Prostate gland (tissue), 2 donors: Measurements from ENCODE around the gene WNK3. TPM values are rescaled to one million over a fixed set of nuclear protein-coding genes. Genes with fewer than 3 reads are reported as not detected.
"Not testable (repeated sequence)": the region's sequence is repeated elsewhere in the genome, so short reads cannot be mapped to it uniquely, and the experiment has no call there.

ENCODE experiments used
- DNase-seq: peaks from one replicate; pipeline ENCODE4 v3.0.0-alpha.2; 2019; ENCODE audit warnings: low spot score
- H3K27ac ChIP-seq, 2 donors: fragments of 200-600 bp; sonication (generic); 2 replicates each; pipeline ENCODE4 v1.5.1; 2017 to 2019
- H3K27me3 ChIP-seq: fragments of 200-600 bp; sonication (generic); replicated peaks from 2 replicates; pipeline ENCODE4 v1.5.1; 2019; ENCODE audit not compliant: insufficient read depth
- H3K36me3 ChIP-seq, 2 donors: fragments of 200-600 bp; sonication (generic); 1 replicate in 1 of 2; 2 replicates in 1 of 2; pipeline versions ENCODE4 v1.5.1 to v1.8.1; 2017 to 2019
- H3K4me1 ChIP-seq: fragments of 200-600 bp; sonication (generic); replicated peaks from 2 replicates; pipeline ENCODE4 v1.5.1; 2019
- H3K4me3 ChIP-seq, 2 donors: fragments of 200-600 bp; sonication (generic); 2 replicates each; pipeline ENCODE4 v1.5.1; 2017 to 2019
- H3K9me3 ChIP-seq: fragments of 200-600 bp; sonication (generic); 2 replicates; pipeline ENCODE4 v1.5.1; 2017
- CTCF ChIP-seq, 4 experiments: fragments of 200-600 bp in 2 of 4; fragments of 450-650 bp in 2 of 4; sonication (generic) in 2 of 4; IDR thresholded peaks; 1 replicate in 3 of 4; 2 replicates in 1 of 4; pipeline ENCODE4 v1.5.1; 2016 to 2019; ENCODE audit warnings: antibody characterized with exemption in 4 of 4, mild to moderate bottlenecking in 2 of 4, moderate library complexity in 2 of 4
- POLR2A ChIP-seq: fragments of 450-650 bp; IDR thresholded peaks from one replicate; pipeline ENCODE4 v1.6.1; 2016; ENCODE audit warnings: antibody characterized with exemption, mild to moderate bottlenecking
- POLR2AphosphoS5 ChIP-seq: sonication (generic); formaldehyde crosslinking; IDR thresholded peaks from one replicate; pipeline ENCODE4 v1.6.1; 2017; ENCODE audit warnings: antibody characterized with exemption
- WGBS: methylation state at CpG from one replicate; pipeline ENCODE4 v1.1.5; 2018; 5-methylcytosine and 5-hydroxymethylcytosine counted together
- intact Hi-C: fragments of 100-400 bp; cut with DNase I; formaldehyde crosslinking; loops from one replicate; pipeline ENCODE4 v1.14.2; 2022
- total RNA-seq, 2 donors: library from RNA; depleted of rRNA; stranded (reverse); fragments of >200 nt; gene quantifications; one replicate each; pipeline ENCODE4 v1.1.0, GENCODE V29; 2016

Gene WNK3
- total RNA-seq, 2 donors from 2014 or later: 2.4 to 60.3 TPM

DNA sequence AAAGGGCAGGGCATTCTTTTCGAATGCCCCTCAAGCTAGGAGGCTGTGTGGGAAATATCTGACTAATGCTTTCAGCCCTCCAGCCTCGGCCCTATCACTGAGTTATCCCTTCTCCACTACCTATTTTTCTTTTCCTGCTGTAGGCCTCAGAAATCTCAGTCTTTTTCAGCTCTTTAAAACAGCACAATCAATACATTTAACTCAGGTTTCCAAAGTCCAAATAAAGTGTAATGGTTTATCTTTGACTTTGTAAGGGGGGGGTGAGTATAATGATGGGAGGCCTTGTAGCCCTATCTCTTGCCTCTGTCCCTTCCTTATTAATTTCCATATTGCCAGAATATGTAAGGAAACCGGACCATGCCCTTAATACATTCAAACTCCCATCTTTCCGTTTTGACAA is 1.6 kb upstream of the WNK3 start:
- Histone ChIP-seq H3K27ac (no peak overlapping the region), H3K4me3 (no peak overlapping the region), H3K4me1 (no peaks in the 10 kb centered on the region), H3K27me3 (no peaks in the 10 kb centered on the region), H3K9me3 (no peaks in the 10 kb centered on the region), H3K36me3 (no peaks in the 10 kb centered on the region)
- TF ChIP-seq POLR2AphosphoS5 (no peak), POLR2A (no peak), CTCF (IDR thresholded peaks at IDR 0.05) (no peak)
- 87% methylated on average over 4 of the region's 4 CpGs for WGBS
- no peak for DNase-seq
- intact Hi-C loops: no loop called here

- peak; percentile 19 for DNase-seq
- 2% methylated on average over 42 of the region's 54 CpGs for WGBS
- Histone ChIP-seq H3K27me3 (no peaks in the 10 kb centered on the region), H3K9me3 (no peaks in the 10 kb centered on the region), H3K36me3 (no peaks in the 10 kb centered on the region), H3K4me1 (no peaks in the 10 kb centered on the region), H3K27ac (peak overlapping the region; percentile 66 to 72), H3K4me3 (peak overlapping the region; percentile 37 to 45)
- intact Hi-C loops: no loop called here
- TF ChIP-seq CTCF (IDR thresholded peaks at IDR 0.05): no peak
- no peak for TF ChIP-seq POLR2A
- TF ChIP-seq POLR2AphosphoS5: no peak
Measured at GRCh38 chrX:54358424-54359211, 772 bp upstream of the WNK3 start.

DNA sequence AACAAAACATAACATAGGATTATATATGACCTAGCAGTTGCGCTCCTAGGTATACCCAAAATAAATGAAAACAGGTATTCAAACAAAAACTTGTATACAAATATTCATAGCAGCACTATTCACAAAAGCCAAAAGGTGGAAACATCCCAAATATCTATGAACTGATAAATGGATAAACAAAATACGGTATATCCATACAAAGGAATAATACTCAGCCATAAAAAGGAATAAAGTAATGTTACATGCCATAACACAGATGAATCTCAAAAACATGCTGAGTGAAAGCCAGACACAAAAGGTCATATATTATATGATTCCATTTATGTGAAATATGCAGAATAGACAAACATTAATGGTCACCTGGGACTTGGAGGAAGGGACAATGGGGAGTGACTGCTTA is 5.2 kb downstream of the WNK3 start:
- Histone ChIP-seq H3K4me3 (no peak overlapping the region), H3K4me1 (no peaks in the 10 kb centered on the region), H3K27ac (no peak overlapping the region), H3K27me3 (no peaks in the 10 kb centered on the region), H3K36me3 (no peaks in the 10 kb centered on the region), H3K9me3 (no peaks in the 10 kb centered on the region)
- intact Hi-C loops: no loop called here
- TF ChIP-seq CTCF (IDR thresholded peaks at IDR 0.05) (no peak), POLR2A (no peak), POLR2AphosphoS5 (no peak)
- DNase-seq: no peak
- WGBS: 100% methylated on average over 2 of the region's 2 CpGs

GRCh38 chrX:54337383-54337782 is 20.5 kb downstream of the WNK3 start:
- H3K4me3 ChIP-seq, intact Hi-C loops, H3K4me1 ChIP-seq, H3K27me3 ChIP-seq, H3K9me3 ChIP-seq, H3K36me3 ChIP-seq, H3K27ac ChIP-seq, DNase-seq: not testable (repeated sequence)
- WGBS: 97% methylated on average over 10 of the region's 10 CpGs

- Histone ChIP-seq H3K4me3 (no peak overlapping the region), H3K9me3 (no peaks in the 10 kb centered on the region), H3K36me3 (no peaks in the 10 kb centered on the region), H3K27ac (no peak overlapping the region), H3K4me1 (no peaks in the 10 kb centered on the region), H3K27me3 (no peaks in the 10 kb centered on the region)
- DNase-seq: no peak
- TF ChIP-seq POLR2AphosphoS5 (no peak), POLR2A (no peak), CTCF (IDR thresholded peaks at IDR 0.05) (no peak)
- intact Hi-C loops: no loop called here
- 62% methylated on average over 8 of the region's 8 CpGs for WGBS
Measured at GRCh38 chrX:54325077-54325476, 32.8 kb downstream of the WNK3 start.
